Measurements from ENCODE around the gene F12.

- TF ChIP-seq EZH2phosphoT487 (IDR thresholded peaks at IDR 0.05; ENCODE audit: insufficient read depth, low read depth) (no peak), EZH2 (IDR thresholded peaks at IDR 0.05; ENCODE audit: insufficient read depth, poor library complexity, severe bottlenecking) (no peak)
Measured at GRCh38 chr5:177425801-177426565, 16.6 kb upstream of the F12 start.

Measured in GM23248 (cell line).